ENCODE results near the gene CLUH. TPM values are rescaled to one million over a fixed set of nuclear protein-coding genes. Genes with fewer than 3 reads are reported as not detected.

The CLUH gene
- total and polyA plus RNA-seq, 2 donors (not counting 3 experiments of a cell fraction or from before 2014, with no cell fraction given) = 33.8 to 80.7 TPM

GRCh38 chr17:2647957-2648356 is 63.6 kb downstream of the CLUH start:
- POLR2A ChIA-PET = no interaction called here
- no peaks in the 10 kb centered on the region for H3K27me3 ChIP-seq (ENCODE audit: control insufficient read depth in 2 of 2, insufficient read depth in 2 of 2, low read length in 2 of 2)
- no peaks in the 10 kb centered on the region for H4K20me1 ChIP-seq (replicated peaks; ENCODE audit: control insufficient read depth, extremely low read depth, insufficient read depth, low read length)
- no peak overlapping the region for H3K27ac ChIP-seq (ENCODE audit: insufficient read depth, low read depth, low read length)
- no peak overlapping the region for H3K4me2 ChIP-seq (ENCODE audit: insufficient read depth, low read length)
- H3K36me3 ChIP-seq (ENCODE audit: control insufficient read depth in 2 of 2, extremely low read depth in 1 of 2, insufficient read depth in 2 of 2, low read length in 2 of 2) = peaks cover 0 to 2% of the 10 kb centered on the region in 2 experiments
- no peaks in the 10 kb centered on the region for H3K4me1 ChIP-seq (ENCODE audit: control insufficient read depth, extremely low read depth, insufficient read depth, low read length)
- dilution Hi-C loops (cut with MboI; ENCODE audit: extremely low pct_ligation_motif_present, low sequenced_read_pairs) (no loop called here), intact Hi-C loops (cut with micrococcal nuclease) (no loop called here)
- H3K9me1 ChIP-seq (replicated peaks; ENCODE audit: control insufficient read depth, extremely low read depth, insufficient read depth, low read length) = no peaks in the 10 kb centered on the region
- FAIRE-seq (no peak), DNase-seq (ENCODE audit: low read depth, low spot score) (no peak)
- CTCF ChIA-PET = interaction anchor here (1.0 kb wide), 1 partner anchor 9 kb away, joined by 3 read pairs; no protein-coding TSS in a partner anchor
- no peak for TF ChIP-seq POLR2A (IDR thresholded peaks at IDR 0.05; ENCODE audit: low read depth, low read length)
- TF ChIP-seq JUN (IDR thresholded peaks at IDR 0.05; ENCODE audit: borderline replicate concordance, insufficient read depth, insufficient read length, low read depth) = no peak
- TF ChIP-seq MYC (IDR thresholded peaks at IDR 0.05; ENCODE audit: low read depth, low read length) = no peak
- no peak for TF ChIP-seq POLR2AphosphoS5 (IDR thresholded peaks at IDR 0.05; ENCODE audit: insufficient read depth, low read depth, low read length)
- TF ChIP-seq, protein P1, sequence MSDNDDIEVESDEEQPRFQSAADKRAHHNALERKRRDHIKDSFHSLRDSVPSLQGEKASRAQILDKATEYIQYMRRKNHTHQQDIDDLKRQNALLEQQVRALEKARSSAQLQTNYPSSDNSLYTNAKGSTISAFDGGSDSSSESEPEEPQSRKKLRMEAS (IDR thresholded peaks at IDR 0.05; ENCODE audit: insufficient read depth, insufficient read length) = no peak
- no peak for TF ChIP-seq FOS (IDR thresholded peaks at IDR 0.05; ENCODE audit: borderline replicate concordance, insufficient read depth, low read length)
- no peak for TF ChIP-seq EZH2 (IDR thresholded peaks at IDR 0.05; ENCODE audit: borderline replicate concordance, low read depth, low read length, severe bottlenecking)
- TF ChIP-seq GATA2 (IDR thresholded peaks at IDR 0.05; ENCODE audit: insufficient read depth, insufficient read length, low read depth, low read length) = no peak
- no peak for TF ChIP-seq CTCF (IDR thresholded peaks at IDR 0.05; ENCODE audit: extremely low read depth in 1 of 2, insufficient read depth in 1 of 2, low read depth in 1 of 2, low read length in 2 of 2)
- H2AFZ ChIP-seq (ENCODE audit: low read depth, low read length) = no peak overlapping the region
- no peak overlapping the region for H3K9ac ChIP-seq (replicated peaks; ENCODE audit: extremely low read depth, insufficient read depth, low read length)
- H3K79me2 ChIP-seq (ENCODE audit: control insufficient read depth, insufficient read depth, low read length) = peaks cover 71% of the 10 kb centered on the region
- no peaks in the 10 kb centered on the region for H3K9me3 ChIP-seq (replicated peaks; ENCODE audit: control insufficient read depth, insufficient read depth, low read length)
- no peak overlapping the region for H3K4me3 ChIP-seq (replicated peaks in 1 of 3; ENCODE audit: insufficient read depth in 1 of 3, low read depth in 1 of 3, low read length in 3 of 3)
- BruUV-seq (replicated peaks) = no TSS peak
